ENCODE results near the gene MRPS26. TPM values are rescaled to one million over a fixed set of nuclear protein-coding genes. Genes with fewer than 3 reads are reported as not detected.

MRPS26 gene
- total RNA-seq, 1 experiment from 2014 or later: 105 TPM

GRCh38 chr20:3093861-3094361 lies 48.1 kb downstream of the MRPS26 start:
- no peak for DNase-seq (ENCODE audit: low spot score)
- in situ Hi-C loops (cut with HindIII; ENCODE audit: low sequenced_read_pairs): no loop called here

DNA sequence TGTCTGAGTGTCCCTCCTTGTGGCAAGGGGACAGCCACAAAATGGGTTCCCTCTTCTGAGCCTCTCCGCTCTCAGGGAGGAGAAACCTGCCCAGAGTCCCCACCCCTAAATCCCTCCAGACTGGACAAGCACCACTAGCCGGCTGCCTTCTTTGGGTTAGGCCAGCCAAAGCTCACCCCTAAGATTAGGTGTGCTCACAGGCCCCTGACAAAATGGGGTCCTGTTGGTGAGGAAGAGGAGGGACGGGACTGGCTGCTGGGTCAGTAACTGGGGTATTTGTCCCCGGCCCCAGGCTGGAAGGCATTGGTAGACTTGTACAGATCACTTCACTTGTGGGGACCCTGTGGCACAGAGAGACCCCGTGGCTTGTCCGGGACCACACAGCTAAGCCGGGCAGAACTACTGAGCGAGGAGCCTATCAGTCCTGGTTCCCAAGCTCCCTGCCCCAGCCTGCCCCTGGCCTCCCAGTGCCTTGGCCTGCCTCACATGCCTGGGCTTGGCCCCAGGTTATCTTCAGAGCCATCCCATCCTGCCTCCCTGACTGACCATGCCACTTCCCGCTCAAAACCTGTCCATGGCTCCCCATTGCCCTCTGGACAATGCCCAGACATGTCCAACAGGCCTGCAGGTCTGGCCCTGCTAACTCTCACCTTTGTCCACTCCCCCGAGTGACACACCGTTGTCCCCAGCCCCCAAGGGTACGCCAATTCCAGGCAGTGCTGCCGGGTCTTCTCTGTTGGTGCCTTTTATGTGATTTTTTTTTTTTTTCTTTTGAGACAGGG lies 49.2 kb downstream of the MRPS26 start:
- in situ Hi-C loops (cut with HindIII; ENCODE audit: low sequenced_read_pairs): no loop called here
- no peak for DNase-seq (ENCODE audit: low spot score)

Other genes with a start within 250 kb of the MRPS26 start
- gene CPXM1, start 245.4 kb upstream of the MRPS26 start, total RNA-seq (2014; rRNA removed; shearing (Covaris generic)): 41.8 and 47.0 TPM in 2 replicates
- gene C20orf141, start 231.1 kb upstream of the MRPS26 start, total RNA-seq (2014; rRNA removed; shearing (Covaris generic)): not detected in 2 replicates
- gene TMEM239, start 229.7 kb upstream of the MRPS26 start, total RNA-seq (2014; rRNA removed; shearing (Covaris generic)): not detected in 2 replicates
- gene PCED1A, start 205.4 kb upstream of the MRPS26 start, total RNA-seq (2014; rRNA removed; shearing (Covaris generic)): 25.2 and 45.7 TPM in 2 replicates
- gene VPS16, start 205.3 kb upstream of the MRPS26 start, total RNA-seq (2014; rRNA removed; shearing (Covaris generic)): 41.2 and 45.5 TPM in 2 replicates
- gene PTPRA, start 172.6 kb upstream of the MRPS26 start, total RNA-seq (2014; rRNA removed; shearing (Covaris generic)): 45.5 and 83.7 TPM in 2 replicates
- not detected in 2 replicates for gene GNRH2, start 2.4 kb upstream of the MRPS26 start, total RNA-seq (2014; rRNA removed; shearing (Covaris generic))
- gene OXT, start 25.6 kb downstream of the MRPS26 start, total RNA-seq (2014; rRNA removed; shearing (Covaris generic)): not detected in 2 replicates
- gene AVP, start 38.7 kb downstream of the MRPS26 start, total RNA-seq (2014; rRNA removed; shearing (Covaris generic)): not detected in 2 replicates
- gene FASTKD5, start 113.8 kb downstream of the MRPS26 start, total RNA-seq (2014; rRNA removed; shearing (Covaris generic)): 13.0 and 19.4 TPM in 2 replicates
- 3.8 and 8.8 TPM in 2 replicates for gene UBOX5, start 113.8 kb downstream of the MRPS26 start, total RNA-seq (2014; rRNA removed; shearing (Covaris generic))
- gene LZTS3, start 127.5 kb downstream of the MRPS26 start, total RNA-seq (2014; rRNA removed; shearing (Covaris generic)): 10.4 and 15.2 TPM in 2 replicates
- 22.4 and 23.9 TPM in 2 replicates for gene DDRGK1, start 158.6 kb downstream of the MRPS26 start, total RNA-seq (2014; rRNA removed; shearing (Covaris generic))
- gene ITPA, start 163.4 kb downstream of the MRPS26 start, total RNA-seq (2014; rRNA removed; shearing (Covaris generic)): 78.9 and 91.6 TPM in 2 replicates
- gene SLC4A11, start 193.1 kb downstream of the MRPS26 start, total RNA-seq (2014; rRNA removed; shearing (Covaris generic)): 0.17 and 1.4 TPM in 2 replicates